Hypothalamus (tissue), 51 donors: ENCODE data around the gene PRDM5.

Experiments used
- DNase-seq, 51 donors: peaks; one replicate each; lab custom pipeline; 2025; lab: John Stamatoyannopoulos, UW

The PRDM5 gene

DNA sequence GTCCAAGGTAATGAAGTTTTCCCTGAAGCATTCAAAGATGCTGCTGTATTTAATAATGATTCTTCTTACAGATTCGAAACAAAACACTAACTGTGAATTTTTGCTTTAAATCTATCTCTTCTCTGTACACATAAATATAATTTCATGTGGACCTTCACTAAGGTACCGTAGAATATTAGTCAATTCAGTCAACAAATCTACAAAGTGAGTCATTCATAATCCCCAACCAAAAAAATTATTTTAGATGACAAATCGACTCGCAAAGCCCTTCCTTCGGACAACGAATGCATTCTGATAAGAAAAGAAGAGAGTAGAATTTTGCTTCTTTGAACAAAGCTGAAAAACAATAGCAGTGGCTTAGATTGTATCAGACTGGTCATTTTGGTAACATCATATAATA, 95.7 kb downstream of the PRDM5 start:
- DNase-seq = no peak

DNA sequence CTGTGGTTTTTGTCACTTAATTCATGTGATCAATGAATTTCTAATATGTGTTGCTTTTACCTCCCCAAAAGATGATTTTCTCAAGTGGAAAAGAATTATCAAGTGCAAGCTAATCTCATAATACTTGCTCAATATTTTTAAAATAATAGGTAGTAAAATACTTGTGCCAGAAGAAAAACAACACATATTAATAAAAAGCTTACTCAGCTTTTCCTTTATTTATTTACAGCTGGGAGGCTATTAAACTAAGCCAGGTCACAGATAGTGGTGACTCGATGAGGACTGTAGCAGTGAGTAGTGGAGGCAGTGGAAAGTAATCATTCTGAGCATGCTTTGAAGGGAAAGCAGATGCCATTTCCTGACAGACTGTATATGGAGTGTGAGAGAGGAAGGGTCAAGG, 96.1 kb downstream of the PRDM5 start:
- no peak for DNase-seq

DNA sequence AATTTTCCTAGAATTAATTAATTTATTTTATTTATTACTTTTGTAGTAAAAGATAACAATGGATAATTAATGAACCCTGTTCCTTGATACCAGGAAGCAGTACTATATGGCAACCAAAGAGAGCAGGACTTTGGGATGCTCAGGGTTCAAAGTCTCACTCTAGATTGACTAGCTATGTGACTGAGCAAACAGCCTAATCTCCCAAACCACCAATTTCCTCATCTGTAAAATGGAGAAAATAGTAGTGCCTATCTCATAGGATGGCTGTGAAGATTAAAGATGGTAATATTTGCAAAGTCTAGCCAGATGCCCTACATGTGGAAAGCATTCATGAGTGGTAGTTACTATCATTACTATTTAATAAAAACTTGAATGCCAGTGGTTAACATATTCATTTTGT, 97.6 kb downstream of the PRDM5 start:
- no peak for DNase-seq

DNA sequence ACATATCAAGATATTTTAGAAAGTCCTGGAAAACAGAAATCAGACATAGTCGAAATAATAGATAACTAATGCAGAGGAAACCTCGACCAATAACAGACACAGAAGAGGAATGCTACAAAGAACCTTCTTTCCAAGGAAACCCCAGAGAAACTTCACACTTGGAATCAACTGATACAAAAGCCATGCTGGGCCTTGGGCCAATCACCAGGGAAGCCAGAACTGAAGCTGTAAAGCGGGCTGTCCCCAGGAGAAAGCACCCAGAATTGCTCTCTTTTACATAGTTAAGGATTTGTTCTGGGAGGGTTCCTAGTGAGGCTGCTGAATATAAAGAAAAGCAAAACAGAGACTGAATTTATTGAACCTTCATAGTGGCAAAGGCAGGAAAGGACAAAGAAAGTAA, 100.5 kb downstream of the PRDM5 start:
- DNase-seq = peak in 26 of 51 donors; percentile 1 to 60 (median 16)

DNA sequence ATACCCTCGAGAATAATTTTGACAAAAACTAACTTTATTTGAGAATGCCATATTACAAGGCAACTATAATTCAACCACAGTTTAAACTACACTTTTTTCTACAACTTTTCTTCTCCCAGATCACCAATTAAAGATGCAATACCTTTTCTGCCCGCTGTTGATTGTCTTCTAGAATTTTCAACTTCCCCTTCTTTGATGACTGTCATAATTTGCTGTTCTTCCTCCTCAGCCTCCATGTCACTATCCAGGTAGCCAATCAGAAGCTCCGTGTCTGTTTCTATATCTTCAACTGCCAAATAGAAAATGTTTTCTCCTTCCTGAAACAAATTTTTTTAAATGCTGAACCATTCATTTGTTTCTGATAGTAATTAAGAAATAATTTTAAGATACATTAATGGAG, 101.5 kb downstream of the PRDM5 start:
- no peak for DNase-seq

DNA sequence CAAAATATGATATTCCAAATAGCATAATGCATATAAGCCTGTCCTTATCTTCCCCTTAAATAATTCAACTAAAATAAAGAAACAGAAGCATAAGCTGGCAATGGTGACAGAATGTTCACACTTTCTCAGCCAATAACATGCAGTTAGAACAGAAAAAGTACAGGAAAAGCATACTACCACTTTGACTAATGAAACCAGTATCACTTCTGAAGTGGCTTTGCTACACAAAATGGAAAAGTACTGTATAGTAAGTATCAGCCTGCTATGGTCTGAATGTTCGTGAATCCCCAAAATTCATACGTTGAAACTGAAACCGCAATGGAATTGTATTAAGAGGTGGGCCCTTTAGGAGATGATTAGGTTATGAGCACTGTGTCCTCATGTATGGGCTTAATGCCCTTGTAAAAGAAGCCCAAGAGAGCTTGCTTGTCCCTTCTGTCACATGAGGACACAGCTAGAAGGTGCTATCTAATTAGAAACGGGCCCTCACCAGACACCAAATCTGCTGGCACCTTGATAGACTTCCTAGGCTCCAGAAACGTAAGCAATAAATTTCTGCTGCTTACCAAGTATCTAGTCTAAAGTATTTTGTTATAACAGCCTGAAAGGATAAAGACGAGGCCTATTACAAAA, 102.6 kb downstream of the PRDM5 start:
- no peak for DNase-seq

DNA sequence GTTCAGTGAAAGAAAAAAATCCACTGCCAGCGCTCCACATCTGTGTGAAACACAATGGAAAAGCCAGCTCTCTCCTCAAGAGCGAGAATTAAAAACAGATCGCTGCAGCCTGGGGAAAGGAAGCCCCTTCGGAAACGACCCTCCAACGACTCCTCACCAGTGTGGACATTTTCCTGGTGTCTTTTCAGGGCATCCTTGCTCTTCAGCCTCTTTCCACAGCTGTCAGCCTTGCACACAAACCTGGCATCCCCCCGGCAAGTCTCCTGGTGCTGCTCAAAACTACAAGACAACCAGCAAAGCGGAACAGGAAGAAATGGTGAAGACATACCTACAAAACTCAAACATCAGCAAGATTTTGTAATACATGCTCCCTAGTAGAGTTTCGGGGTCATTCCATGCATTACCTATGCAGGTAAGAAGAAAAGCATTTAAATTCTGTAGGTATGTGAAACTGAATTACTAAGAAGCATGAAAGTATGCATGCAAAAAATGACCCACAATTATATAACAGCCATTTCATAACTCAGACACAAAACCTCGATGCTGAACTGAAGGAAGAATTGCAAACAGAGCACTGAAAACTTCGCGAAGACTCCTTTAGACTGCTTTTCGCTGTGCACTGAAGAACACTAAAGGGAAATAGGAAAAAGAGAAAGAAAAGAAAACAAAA, 106.1 kb downstream of the PRDM5 start:
- DNase-seq = no peak

DNA sequence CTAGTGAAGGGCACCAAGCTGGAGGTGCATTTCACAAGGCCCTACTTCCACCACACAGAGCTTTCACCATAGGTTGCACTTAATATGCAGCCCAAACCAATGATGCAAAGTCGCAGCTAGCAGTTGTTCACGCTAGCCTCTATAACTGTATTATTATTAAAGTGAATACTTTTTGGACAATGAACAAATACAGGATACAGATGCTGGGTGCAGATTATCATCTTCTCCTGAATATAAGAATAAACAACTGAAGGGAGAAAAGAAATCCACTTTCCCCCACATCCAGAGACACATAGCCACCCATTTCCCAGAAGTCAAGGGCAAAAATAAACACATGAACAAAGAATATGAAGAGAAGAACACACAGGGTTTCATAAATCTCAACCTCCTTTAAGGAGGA, 107.2 kb downstream of the PRDM5 start:
- DNase-seq = no peak

DNA sequence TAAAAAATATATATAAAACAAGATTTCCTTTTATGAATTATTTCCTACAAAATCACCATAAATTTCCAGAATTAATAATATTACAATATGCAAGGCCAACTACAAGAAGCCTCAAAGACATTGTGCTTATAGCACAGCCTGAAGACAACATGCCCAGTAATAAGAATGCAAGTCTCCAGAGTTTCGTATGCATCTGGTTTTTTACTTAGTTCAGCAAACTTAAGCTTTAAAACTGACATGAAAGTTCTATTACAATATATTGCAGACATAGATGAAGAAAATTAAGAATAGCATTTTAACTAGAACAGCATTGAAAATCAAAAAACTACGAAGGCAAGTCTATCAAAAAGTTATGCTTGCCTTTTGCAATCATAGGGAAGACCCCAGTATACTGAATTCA, 107.6 kb downstream of the PRDM5 start:
- no peak for DNase-seq

DNA sequence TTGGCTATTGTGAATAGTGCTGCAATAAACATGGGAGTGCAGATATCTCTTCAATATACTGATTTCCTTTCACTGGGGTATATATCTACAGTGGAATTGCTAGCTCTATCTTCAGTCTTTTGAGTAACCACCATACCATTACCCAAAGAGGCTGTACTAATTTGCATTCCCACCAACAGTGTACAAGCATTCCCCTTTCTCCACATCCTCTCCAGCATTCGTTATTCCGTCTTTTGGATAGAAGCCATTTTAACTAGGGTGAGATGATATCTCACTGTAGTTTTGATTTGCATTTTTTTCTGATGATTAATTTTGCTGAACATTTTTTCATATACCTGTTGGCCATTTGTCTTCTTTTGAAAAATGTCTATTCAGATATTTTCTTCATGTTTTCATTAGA, 110.3 kb downstream of the PRDM5 start:
- no peak for DNase-seq

DNA sequence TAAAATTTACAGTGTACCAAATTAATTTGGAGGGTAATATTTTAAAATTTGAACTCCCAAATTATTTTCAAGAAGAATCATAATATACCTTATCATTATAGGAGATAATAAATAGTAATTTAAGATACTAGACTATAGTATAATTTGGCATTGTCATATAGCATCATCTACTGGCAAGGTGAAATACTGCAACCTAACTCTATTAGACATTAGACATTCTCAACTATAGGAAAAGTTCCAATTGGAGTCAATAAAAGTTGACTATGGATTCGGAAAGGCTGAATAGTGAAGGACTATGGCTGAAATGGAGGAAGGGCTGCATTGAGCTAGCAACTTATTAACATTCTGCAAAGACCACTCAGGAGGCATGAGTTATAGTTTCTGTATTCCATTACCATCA, 113.0 kb downstream of the PRDM5 start:
- no peak for DNase-seq

DNA sequence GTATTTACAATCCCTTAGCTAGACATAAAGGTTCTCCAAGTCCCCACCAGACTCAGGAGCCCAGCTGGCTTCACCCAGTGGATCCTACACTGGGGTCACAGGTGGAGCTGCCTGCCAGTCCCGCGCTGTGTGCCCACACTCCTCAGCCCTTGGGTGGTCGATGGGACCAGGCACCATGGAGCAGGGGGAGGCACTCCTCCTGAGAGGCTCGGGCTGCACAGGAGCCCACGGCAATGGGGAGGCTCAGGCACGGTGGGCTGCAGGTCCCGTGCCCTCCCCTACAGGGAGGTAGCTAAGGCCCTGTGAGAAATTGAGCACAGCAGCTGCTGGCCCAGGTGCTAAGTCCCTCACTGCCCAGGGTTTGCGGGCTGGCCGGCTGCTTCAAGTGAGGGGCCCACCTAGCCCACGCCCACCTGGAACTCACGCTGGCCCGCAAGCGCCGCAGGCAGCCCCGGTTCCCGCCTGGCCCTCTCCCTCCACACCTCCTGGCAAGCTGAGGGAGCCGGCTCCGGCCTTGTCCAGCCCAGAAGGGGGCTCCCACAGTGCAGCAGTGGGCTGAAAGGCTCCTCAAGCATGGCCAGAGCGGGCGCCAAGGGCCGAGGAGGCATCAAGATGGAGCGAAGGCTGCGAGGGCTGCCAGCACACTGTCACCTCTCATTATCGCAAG, 113.9 kb downstream of the PRDM5 start:
- DNase-seq = no peak

DNA sequence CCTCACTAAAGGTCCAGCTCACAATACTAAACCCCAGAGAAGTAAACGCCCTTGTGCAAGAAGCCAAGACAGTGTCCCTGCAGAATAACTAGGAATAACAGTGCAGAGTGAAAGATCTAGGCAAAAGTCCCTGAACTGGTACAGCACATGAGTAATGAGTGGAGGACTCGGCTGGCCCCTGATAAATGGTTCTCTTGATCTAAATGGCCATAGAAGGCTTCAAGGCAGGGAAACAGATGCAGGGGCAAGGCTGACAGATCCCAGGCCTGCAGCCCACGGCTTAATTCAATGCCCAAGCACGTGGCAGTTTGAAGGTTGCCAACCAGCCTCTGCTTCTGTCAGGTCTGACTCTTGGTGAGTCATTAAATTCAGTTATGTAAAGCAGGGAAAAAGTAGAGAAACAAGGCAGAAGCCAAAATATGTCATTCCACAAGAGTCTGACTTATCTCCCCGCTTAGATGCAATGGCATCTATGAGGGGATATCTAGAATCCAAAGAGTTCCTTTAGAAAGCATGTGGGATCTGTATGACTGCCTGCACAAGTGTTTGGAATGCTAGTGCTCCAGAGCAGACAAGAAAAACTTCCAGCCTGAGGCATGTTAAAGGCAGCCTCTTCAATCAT, 121.3 kb downstream of the PRDM5 start:
- DNase-seq = peak in 24 of 51 donors; percentile 1 to 59 (median 12)

DNA sequence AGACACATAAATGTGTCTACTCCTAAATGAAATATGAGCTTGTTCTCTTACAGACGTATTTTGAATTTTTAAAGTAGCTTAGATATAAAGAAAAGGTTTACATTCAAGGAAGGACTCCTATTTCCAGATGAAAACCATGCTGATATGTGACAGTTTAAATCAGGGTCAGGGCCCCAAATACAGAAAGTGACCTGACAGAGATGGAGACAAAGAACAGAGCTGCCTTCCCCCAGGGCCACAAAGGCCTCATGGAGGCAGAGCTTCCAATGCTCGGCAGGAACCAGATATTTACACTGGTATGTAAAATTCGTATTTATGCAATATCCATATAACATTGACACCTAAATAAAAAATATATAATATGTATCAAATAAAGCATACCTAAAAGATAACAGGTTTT, 124.0 kb downstream of the PRDM5 start:
- DNase-seq = no peak

DNA sequence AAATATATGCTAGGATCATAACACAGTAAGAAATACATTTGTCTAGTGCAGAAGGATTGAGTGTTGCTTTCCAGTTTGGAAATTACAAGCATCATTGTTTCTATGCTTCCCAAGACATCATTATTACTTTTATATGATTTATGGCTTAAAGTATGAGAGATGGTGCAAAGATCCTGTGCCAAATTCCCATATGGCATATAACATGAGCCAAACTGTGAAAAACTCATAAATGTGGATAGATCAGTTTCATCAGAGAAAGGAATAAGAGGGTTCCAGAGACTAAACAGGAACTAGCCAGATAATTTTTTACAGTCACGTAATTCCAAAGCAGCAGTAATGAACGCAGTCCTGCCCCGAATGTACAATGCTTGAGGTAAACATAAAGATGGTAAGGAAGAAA, 126.3 kb downstream of the PRDM5 start:
- DNase-seq = no peak

DNA sequence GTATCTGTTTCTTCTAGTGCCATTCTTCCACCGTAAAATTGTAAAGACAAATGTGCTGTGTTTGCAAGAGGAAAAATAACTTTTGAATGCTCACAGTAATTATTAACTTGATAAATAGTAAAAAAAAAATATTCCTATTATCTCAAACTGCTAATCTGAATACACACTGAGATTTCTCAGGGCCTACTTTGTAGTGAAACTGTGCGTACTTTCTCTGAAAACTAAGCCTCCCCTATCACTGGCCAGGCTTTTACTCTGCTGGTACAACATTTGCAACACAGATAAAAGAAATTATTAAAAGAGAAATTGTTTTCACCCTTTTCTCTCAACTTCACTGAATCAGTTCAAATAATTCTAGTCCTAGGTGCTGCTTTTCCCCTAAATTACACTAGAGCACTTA, 137.3 kb downstream of the PRDM5 start:
- DNase-seq = no peak

DNA sequence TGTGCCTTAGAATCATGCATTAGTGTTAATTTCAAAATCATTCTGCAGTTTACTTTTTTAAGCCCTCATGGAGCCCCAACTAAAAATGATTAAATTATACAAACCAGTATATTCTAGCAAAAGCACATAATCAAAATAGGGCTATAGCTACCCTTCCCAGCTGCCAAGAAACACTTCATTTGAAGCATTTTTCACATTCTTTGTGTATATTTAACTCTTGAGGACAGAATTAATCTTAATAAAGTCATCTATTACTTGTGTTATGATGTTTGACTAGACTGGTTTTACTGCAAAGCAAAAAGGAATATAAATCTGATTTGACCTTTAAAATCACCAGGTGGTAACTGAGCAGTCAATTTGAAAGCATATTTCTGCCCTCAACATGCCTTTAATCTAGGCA, 145.1 kb downstream of the PRDM5 start:
- no peak for DNase-seq

DNA sequence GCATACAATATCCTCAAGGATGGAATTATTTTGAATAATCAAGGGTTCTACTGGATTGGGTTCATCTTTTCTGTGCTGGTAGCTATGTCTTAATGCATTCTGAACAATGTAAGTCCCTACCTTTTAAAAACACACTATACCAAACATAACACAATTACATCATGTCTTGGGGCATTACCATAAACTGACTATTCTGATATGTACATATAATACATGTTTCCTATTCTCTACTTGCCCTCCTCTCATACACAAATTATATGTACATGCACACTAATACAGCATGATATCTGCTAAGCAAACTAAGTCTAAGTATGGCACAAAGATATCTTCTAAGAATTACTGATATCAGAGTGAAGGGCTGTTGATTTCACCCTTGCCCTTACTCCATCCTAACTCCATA, 147.1 kb downstream of the PRDM5 start:
- DNase-seq = no peak

DNA sequence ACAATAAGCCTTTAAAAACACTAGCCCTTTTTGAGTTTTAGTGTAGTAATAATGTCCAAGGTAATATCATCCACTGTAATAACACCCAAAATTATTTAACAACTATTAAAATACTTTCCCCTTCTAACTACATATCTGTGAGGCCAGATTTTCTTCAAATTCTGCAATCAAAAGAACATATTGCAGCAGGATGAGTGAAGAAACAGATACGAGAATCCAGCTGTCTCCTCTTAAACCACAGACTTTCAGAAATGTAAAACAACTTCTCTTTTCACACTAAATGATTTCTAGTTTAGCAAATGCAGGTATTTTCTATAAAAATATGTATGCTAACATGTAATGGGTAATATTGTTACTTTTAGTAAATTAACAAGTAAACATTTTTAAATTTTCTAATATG, 148.9 kb downstream of the PRDM5 start:
- DNase-seq = no peak

DNA sequence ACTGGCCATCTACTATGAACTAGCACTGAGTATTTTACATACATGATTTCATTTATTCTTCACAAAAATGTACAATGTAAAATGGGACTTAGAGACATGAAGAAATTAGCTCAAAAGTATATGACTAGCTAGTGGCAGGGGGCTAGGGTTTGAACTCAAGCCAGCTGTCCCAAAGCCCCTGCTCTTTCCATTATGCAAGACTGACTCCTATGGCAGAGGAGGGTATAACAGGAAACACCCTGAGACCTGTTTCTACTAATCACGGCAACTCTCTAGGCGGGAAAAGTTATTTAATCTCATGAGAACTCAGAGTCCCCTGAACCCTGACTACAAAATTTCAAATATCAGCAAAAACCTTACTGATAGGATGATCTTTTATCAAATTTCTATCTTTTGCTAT, 150.6 kb downstream of the PRDM5 start:
- no peak for DNase-seq

DNA sequence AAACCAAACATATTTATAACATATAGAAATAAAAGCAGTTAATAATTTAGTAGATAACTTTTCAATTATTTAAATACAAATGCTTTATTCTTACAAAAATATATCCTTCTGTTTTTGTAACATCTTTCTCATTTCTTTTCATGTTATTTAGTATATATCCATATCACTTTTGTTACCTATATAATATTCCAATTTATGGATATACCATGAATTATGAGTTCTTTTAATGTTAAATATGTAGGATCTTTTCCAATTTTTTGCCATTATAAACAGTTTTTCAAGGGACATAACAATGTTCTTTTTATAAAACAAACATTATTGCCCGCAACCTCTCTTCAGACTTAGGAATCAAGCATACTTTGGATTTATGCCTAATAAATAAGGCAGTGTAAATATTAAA, 151.6 kb downstream of the PRDM5 start:
- no peak for DNase-seq

DNA sequence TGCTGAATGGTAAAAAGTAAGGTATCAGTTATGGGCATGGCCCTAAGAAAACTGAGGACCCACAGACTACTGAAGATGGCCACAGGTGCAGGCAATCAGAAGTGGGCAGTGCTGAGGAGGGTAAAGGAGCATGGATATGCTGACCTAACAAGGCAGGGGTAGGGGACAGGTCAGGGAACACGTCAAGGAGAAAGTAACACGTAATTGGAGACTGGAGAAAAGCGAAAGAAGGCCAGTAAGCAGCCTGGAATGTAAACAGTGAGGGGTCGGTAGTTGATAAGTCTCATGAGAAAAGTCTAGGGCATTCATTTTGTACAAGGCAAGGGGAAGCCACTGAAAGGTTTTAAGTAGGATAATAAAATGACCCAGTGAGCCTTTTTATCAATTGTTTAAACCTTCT, 153.3 kb downstream of the PRDM5 start:
- DNase-seq = no peak
